HG02840 (cell line): ENCODE results near the gene ZNF816.
"Not testable (repeated sequence)": the region's sequence is repeated elsewhere in the genome, so short reads cannot be mapped to it uniquely, and the experiment has no call there.

ENCODE experiments used
- ATAC-seq: cut with Tn5 transposase; IDR thresholded peaks from one replicate; pipeline ENCODE4 v1.9.1; 2021; ENCODE audit warnings: mild to moderate bottlenecking, moderate library complexity, moderate number of reproducible peaks; ENCODE audit not compliant: unreplicated experiment, low FRiP score

ZNF816 gene

GRCh38 chr19:52936151-52936953 is 26.3 kb downstream of the ZNF816 start:
- no peak for ATAC-seq

GRCh38 chr19:52935434-52935833 is 27.2 kb downstream of the ZNF816 start:
- ATAC-seq = no peak

GRCh38 chr19:52924641-52925040 is 38.0 kb downstream of the ZNF816 start:
- ATAC-seq = not testable (repeated sequence)

GRCh38 chr19:52923778-52924593 is 38.7 kb downstream of the ZNF816 start:
- ATAC-seq = no peak

- ATAC-seq = peak; percentile 93
Observed at GRCh38 chr19:52922841-52923777, 39.6 kb downstream of the ZNF816 start, which contains the start of gene ZNF888. Gene ZNF888 (minus strand): TSS chr19:52923428. CDS start chr19:52917873, 5,555 bp downstream.

- no peak for ATAC-seq
Observed at GRCh38 chr19:52917531-52917930, 45.1 kb downstream of the ZNF816 start.

- no peak for ATAC-seq
Observed at GRCh38 chr19:52910648-52911047, 52.0 kb downstream of the ZNF816 start.

GRCh38 chr19:52904052-52904780 is 58.5 kb downstream of the ZNF816 start:
- ATAC-seq = not testable (repeated sequence)

- no peak for ATAC-seq
Observed at GRCh38 chr19:52901842-52902241, 60.8 kb downstream of the ZNF816 start.
